Transverse colon (tissue), 4 donors: Measurements from ENCODE around the gene DOCK6. TPM values are rescaled to one million over a fixed set of nuclear protein-coding genes. Genes with fewer than 3 reads are reported as not detected.

Experiments used
- DNase-seq: peaks from one replicate; pipeline ENCODE4 v3.0.0-alpha.2; 2019
- H3K27ac ChIP-seq, 4 donors: fragments of 200-600 bp; sonication (generic); 2 replicates each; pipeline ENCODE4 v1.5.1; 2016 to 2018; ENCODE audit warnings: inconsistent platforms in 4 of 4
- H3K27me3 ChIP-seq: fragments of 200-600 bp; sonication (generic); 2 replicates; pipeline ENCODE4 v1.5.1; 2017; ENCODE audit warnings: inconsistent platforms
- H3K36me3 ChIP-seq, 4 donors: fragments of 200-600 bp; sonication (generic); 2 replicates each; pipeline ENCODE4 v1.5.1; 2017 to 2019; ENCODE audit warnings: inconsistent platforms in 4 of 4
- H3K4me1 ChIP-seq, 4 donors: fragments of 200-600 bp; sonication (generic); 2 replicates each; pipeline ENCODE4 v1.5.1; 2017 to 2020; ENCODE audit warnings: inconsistent platforms in 4 of 4
- H3K4me3 ChIP-seq, 4 donors: fragments of 200-600 bp; sonication (generic); 1 replicate in 1 of 4; 2 replicates in 3 of 4; pipeline versions ENCODE4 v1.5.1 to v1.6.1; 2017 to 2019; ENCODE audit warnings: inconsistent platforms in 4 of 4
- H3K9me3 ChIP-seq, 2 donors: fragments of 200-600 bp; sonication (generic); 2 replicates each; pipeline ENCODE4 v1.5.1; 2017 to 2019; ENCODE audit warnings: inconsistent platforms in 2 of 2
- CTCF ChIP-seq, 5 experiments: fragments of 200-600 bp in 3 of 5; fragments of 450-650 bp in 2 of 5; sonication (generic) in 3 of 5; IDR thresholded peaks; 1 replicate in 2 of 5; 2 replicates in 3 of 5; pipeline ENCODE4 v1.5.1; 2016 to 2017; ENCODE audit warnings: antibody characterized with exemption in 5 of 5, inconsistent platforms in 3 of 5, mild to moderate bottlenecking in 2 of 5, moderate library complexity in 1 of 5
- EP300 ChIP-seq: sonication (generic); formaldehyde crosslinking; IDR thresholded peaks from one replicate; pipeline ENCODE4 v1.6.1; 2017; ENCODE audit warnings: antibody characterized with exemption, low read depth
- POLR2A ChIP-seq: fragments of 450-650 bp; IDR thresholded peaks from one replicate; pipeline ENCODE4 v1.6.1; 2016; ENCODE audit warnings: antibody characterized with exemption, mild to moderate bottlenecking, moderate library complexity
- POLR2AphosphoS5 ChIP-seq, 3 donors: sonication (generic); formaldehyde crosslinking; IDR thresholded peaks; one replicate each; pipeline ENCODE4 v1.6.1; 2016; ENCODE audit warnings: antibody characterized with exemption in 3 of 3
- WGBS, 2 donors: methylation state at CpG; one replicate each; pipeline ENCODE4 v1.1.5; 2018; ENCODE audit warnings: low coverage in 1 of 2; 5-methylcytosine and 5-hydroxymethylcytosine counted together
- in situ Hi-C, 4 donors: fragments of 200-750 bp; cut with MboI; loops; one replicate each; pipeline versions ENCODE4 v1.15.0 to v1.15.1; 2017; ENCODE audit warnings: low sequenced_read_pairs in 3 of 4, low pct_ligation_motif_present in 1 of 4, low pct_unique_long_range_greater_than_20kb in 1 of 4
- intact Hi-C: fragments of 100-400 bp; cut with DNase I; formaldehyde crosslinking; loops from one replicate; pipeline ENCODE4 v1.15.1; 2023; ENCODE audit warnings: low total_unique reads
- total RNA-seq, 4 donors: library from RNA; depleted of rRNA; stranded (reverse); fragments of >200 nt; gene quantifications; one replicate each; pipeline ENCODE4 v1.1.0, GENCODE V29; 2016

Gene DOCK6
- total RNA-seq, 4 donors from 2014 or later: 66.4 to 268 (median 78.4) TPM

GRCh38 chr19:11236324-11237301, 25.7 kb downstream of the DOCK6 start:
- Histone ChIP-seq H3K9me3 (no peaks in the 10 kb centered on the region), H3K27me3 (no peaks in the 10 kb centered on the region), H3K4me1 (no peaks in the 10 kb centered on the region), H3K4me3 (no peak overlapping the region), H3K36me3 (peaks cover 0 to 9% (median 0%) of the 10 kb centered on the region in 4 donors), H3K27ac (no peak overlapping the region)
- WGBS, 2 donors: 60 to 92% methylated on average over 1 to 28 of the region's 31 CpGs
- in situ Hi-C loops (no loop called here), intact Hi-C loops (no loop called here)
- DNase-seq: no peak
- TF ChIP-seq EP300 (no peak), POLR2AphosphoS5 (IDR thresholded peaks at IDR 0.05) (no peak), CTCF (IDR thresholded peaks at IDR 0.05) (no peak), POLR2A (no peak)

GRCh38 chr19:11234486-11235075, 27.7 kb downstream of the DOCK6 start:
- in situ Hi-C loops: no loop called here

GRCh38 chr19:11233073-11233472, 29.3 kb downstream of the DOCK6 start:
- peaks cover 0 to 9% (median 0%) of the 10 kb centered on the region in 4 donors for H3K36me3 ChIP-seq
- H3K27ac ChIP-seq: no peak overlapping the region
- DNase-seq: no peak
- TF ChIP-seq POLR2AphosphoS5 (IDR thresholded peaks at IDR 0.05): no peak
- TF ChIP-seq EP300: no peak
- TF ChIP-seq CTCF (IDR thresholded peaks at IDR 0.05): no peak
- no peak for TF ChIP-seq POLR2A
- H3K9me3 ChIP-seq: no peaks in the 10 kb centered on the region
- H3K27me3 ChIP-seq: no peaks in the 10 kb centered on the region
- H3K4me1 ChIP-seq: no peaks in the 10 kb centered on the region
- 77 to 87% methylated on average over 3 to 15 of the region's 15 CpGs for WGBS, 2 donors
- intact Hi-C loops (no loop called here), in situ Hi-C loops (no loop called here)
- no peak overlapping the region for H3K4me3 ChIP-seq

More at GRCh38 chr19:11234486-11235075, 27.7 kb downstream of the DOCK6 start:
- peaks cover 0 to 9% (median 0%) of the 10 kb centered on the region in 4 donors for H3K36me3 ChIP-seq
- no peaks in the 10 kb centered on the region for H3K4me1 ChIP-seq
- WGBS, 2 donors: 93% methylated on average over 5 of the region's 5 CpGs; no CpG with 5 or more reads in 1 of the 2 donors
- no peak overlapping the region for H3K4me3 ChIP-seq
- no peaks in the 10 kb centered on the region for H3K9me3 ChIP-seq
- intact Hi-C loops: no loop called here
- no peak for DNase-seq
- no peak overlapping the region for H3K27ac ChIP-seq
- TF ChIP-seq POLR2AphosphoS5 (IDR thresholded peaks at IDR 0.05) (no peak), CTCF (IDR thresholded peaks at IDR 0.05) (no peak), EP300 (no peak), POLR2A (no peak)
- no peaks in the 10 kb centered on the region for H3K27me3 ChIP-seq

GRCh38 chr19:11232555-11232954, 29.8 kb downstream of the DOCK6 start:
- H3K4me3 ChIP-seq: no peak overlapping the region
- no peaks in the 10 kb centered on the region for H3K27me3 ChIP-seq
- no peaks in the 10 kb centered on the region for H3K9me3 ChIP-seq
- intact Hi-C loops: no loop called here
- H3K27ac ChIP-seq: no peak overlapping the region
- in situ Hi-C loops: no loop called here
- peaks cover 0 to 9% (median 0%) of the 10 kb centered on the region in 4 donors for H3K36me3 ChIP-seq
- TF ChIP-seq POLR2A: no peak
- TF ChIP-seq POLR2AphosphoS5 (IDR thresholded peaks at IDR 0.05): no peak
- no peak for TF ChIP-seq CTCF (IDR thresholded peaks at IDR 0.05)
- no peak for TF ChIP-seq EP300
- H3K4me1 ChIP-seq: no peaks in the 10 kb centered on the region
- 72 to 82% methylated on average over 4 of the region's 4 CpGs for WGBS, 2 donors
- DNase-seq: no peak
